ENCODE measurements around the gene SMARCA5. TPM values are rescaled to one million over a fixed set of nuclear protein-coding genes. Genes with fewer than 3 reads are reported as not detected.

Gene SMARCA5
- total RNA-seq, 2 experiments from 2014 or later: 61.2 to 62.1 TPM

DNA sequence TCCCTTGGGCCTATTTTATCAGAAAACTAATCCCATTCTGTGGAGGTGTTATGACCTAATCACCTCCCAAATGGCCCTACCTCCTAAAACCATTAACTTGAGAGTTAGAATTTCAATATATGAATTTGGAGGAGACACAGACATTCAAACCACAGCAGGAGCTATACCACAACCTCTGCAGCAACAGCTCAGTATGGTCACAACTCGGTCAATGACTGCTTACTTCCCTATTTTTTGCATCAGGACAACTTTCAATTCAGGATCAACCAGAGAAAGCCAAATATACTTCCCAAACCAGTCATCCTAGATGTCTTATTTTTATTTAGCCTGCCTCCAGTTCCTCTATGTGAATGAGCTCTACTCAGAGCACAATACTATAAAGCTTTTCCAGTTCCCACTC, 11.3 kb upstream of the SMARCA5 start:
- no peaks in the 10 kb centered on the region for H3K4me1 Mint-ChIP-seq (ENCODE audit: low read depth)
- DNase-seq (no peak), ATAC-seq (no peak)
- no peaks in the 10 kb centered on the region for H3K36me3 Mint-ChIP-seq (ENCODE audit: low read depth)
- POLR2A ChIA-PET: interaction anchor here (1.6 kb wide), 1 partner anchor 10 kb away, joined by 6 read pairs; no protein-coding TSS in a partner anchor
- H3K4me3 Mint-ChIP-seq: no peak overlapping the region
- CTCF ChIA-PET: no interaction called here
- no peaks in the 10 kb centered on the region for H3K27me3 Mint-ChIP-seq
- intact Hi-C loops (cut with micrococcal nuclease): no loop called here
- H3K27ac Mint-ChIP-seq: no peak overlapping the region
- no peaks in the 10 kb centered on the region for H3K9me3 Mint-ChIP-seq
- no peak for TF ChIP-seq CTCF (IDR thresholded peaks at IDR 0.05)

GRCh38 chr4:143506031-143506430, 7.5 kb upstream of the SMARCA5 start:
- TF ChIP-seq CTCF (IDR thresholded peaks at IDR 0.05): no peak
- ChIA-PET POLR2A (no interaction called here), CTCF (no interaction called here)
- Mint-ChIP-seq H3K4me3 (no peak overlapping the region), H3K27ac (no peak overlapping the region), H3K36me3 (ENCODE audit: low read depth) (no peaks in the 10 kb centered on the region), H3K4me1 (ENCODE audit: low read depth) (peaks cover 3% of the 10 kb centered on the region), H3K27me3 (no peaks in the 10 kb centered on the region), H3K9me3 (no peaks in the 10 kb centered on the region)
- no peak for DNase-seq
- ATAC-seq: no peak
- intact Hi-C loops (cut with micrococcal nuclease): no loop called here

GRCh38 chr4:143511906-143512305, 1.6 kb upstream of the SMARCA5 start:
- Mint-ChIP-seq H3K9me3 (no peaks in the 10 kb centered on the region), H3K27ac (no peak overlapping the region), H3K27me3 (no peaks in the 10 kb centered on the region), H3K4me3 (no peak overlapping the region), H3K36me3 (ENCODE audit: low read depth) (peaks cover 16% of the 10 kb centered on the region), H3K4me1 (ENCODE audit: low read depth) (peaks cover 17% of the 10 kb centered on the region)
- intact Hi-C loops (cut with micrococcal nuclease): loop anchor here (2.0 to 10.0 kb wide), 2 partner anchors 153 to 327 kb away; partner anchors contain the start of gene USP38
- DNase-seq (no peak), ATAC-seq (no peak)
- TF ChIP-seq CTCF (IDR thresholded peaks at IDR 0.05): no peak
- CTCF ChIA-PET: no interaction called here
- POLR2A ChIA-PET: interaction anchor here (1.8 kb wide), 1 partner anchor 9 kb away, joined by 6 read pairs; no protein-coding TSS in a partner anchor

- no peaks in the 10 kb centered on the region for H3K9me3 Mint-ChIP-seq
- H3K27me3 Mint-ChIP-seq: no peaks in the 10 kb centered on the region
- POLR2A ChIA-PET: interaction anchor here (0.6 to 2.3 kb wide), 4 partner anchors 10 to 329 kb away, joined by 3 to 6 read pairs (median 6); partner anchors contain the start of gene USP38
- CTCF ChIA-PET: interaction anchor here (2.9 kb wide), 1 partner anchor 46 kb away, joined by 9 read pairs; no protein-coding TSS in a partner anchor
- peak; percentile 41 for ATAC-seq
- peaks cover 24% of the 10 kb centered on the region for H3K36me3 Mint-ChIP-seq (ENCODE audit: low read depth)
- intact Hi-C loops (cut with micrococcal nuclease): loop anchor here (2.0 to 10.0 kb wide), 2 partner anchors 154 to 328 kb away; partner anchors contain the start of gene USP38
- TF ChIP-seq CTCF (IDR thresholded peaks at IDR 0.05): no peak
- peak overlapping the region; percentile 93 for H3K27ac Mint-ChIP-seq
- H3K4me3 Mint-ChIP-seq: peak overlapping the region; percentile 95
- peak; percentile 90 for DNase-seq
- H3K4me1 Mint-ChIP-seq (ENCODE audit: low read depth): peaks cover 24% of the 10 kb centered on the region
Measured at GRCh38 chr4:143512978-143513313, 556 bp upstream of the SMARCA5 start.

DNA sequence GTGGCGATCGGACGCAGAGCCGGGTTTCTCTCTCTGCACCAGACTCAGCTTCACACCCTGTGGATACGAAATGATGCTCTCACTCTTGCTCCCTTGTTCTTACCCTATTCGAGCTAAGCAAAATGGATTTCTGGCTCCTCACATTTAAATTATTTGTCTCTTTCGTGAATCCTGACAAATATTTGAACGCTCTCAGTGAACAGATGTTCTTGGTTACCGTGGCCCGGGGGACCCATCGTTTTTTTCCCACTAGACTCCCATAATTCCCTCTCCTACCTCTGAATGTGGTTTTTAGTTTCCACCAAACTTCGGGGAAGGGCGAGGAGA, 630 bp downstream of the SMARCA5 start:
- H3K4me1 Mint-ChIP-seq (ENCODE audit: low read depth): peaks cover 27% of the 10 kb centered on the region
- TF ChIP-seq CTCF (IDR thresholded peaks at IDR 0.05): no peak
- H3K27ac Mint-ChIP-seq: peak overlapping the region; percentile 93
- no peaks in the 10 kb centered on the region for H3K9me3 Mint-ChIP-seq
- peak overlapping the region; percentile 95 for H3K4me3 Mint-ChIP-seq
- no peaks in the 10 kb centered on the region for H3K27me3 Mint-ChIP-seq
- POLR2A ChIA-PET: interaction anchor here (1.4 to 2.3 kb wide), 3 partner anchors 11 to 330 kb away, joined by 3 to 6 read pairs (median 5); partner anchors contain the start of gene USP38
- H3K36me3 Mint-ChIP-seq (ENCODE audit: low read depth): peaks cover 30% of the 10 kb centered on the region
- no peak for DNase-seq
- intact Hi-C loops (cut with micrococcal nuclease): loop anchor here (10.0 kb wide), 1 partner anchor 329 kb away; the partner anchor contains the start of gene USP38
- ATAC-seq: no peak
- CTCF ChIA-PET: interaction anchor here (1.3 to 2.9 kb wide), 3 partner anchors 18 to 329 kb away, joined by 3 to 9 read pairs (median 4); partner anchors contain the start of gene USP38
